Fibroblast of upper back skin (primary cell): ENCODE measurements around the gene UBE2F.
"Not testable (repeated sequence)": the region's sequence is repeated elsewhere in the genome, so short reads cannot be mapped to it uniquely, and the experiment has no call there.

Source experiments
- DNase-seq: peaks from one replicate; pipeline ENCODE4 v3.0.0-alpha.2; 2013

UBE2F gene

GRCh38 chr2:238022594-238023157, 55.9 kb downstream of the UBE2F start:
- DNase-seq = no peak

- no peak for DNase-seq
These were observed 56.8 kb downstream of the UBE2F start for GRCh38 chr2:238023608-238024007.

GRCh38 chr2:238024986-238025385, 58.2 kb downstream of the UBE2F start:
- peak; percentile 65 for DNase-seq

DNA sequence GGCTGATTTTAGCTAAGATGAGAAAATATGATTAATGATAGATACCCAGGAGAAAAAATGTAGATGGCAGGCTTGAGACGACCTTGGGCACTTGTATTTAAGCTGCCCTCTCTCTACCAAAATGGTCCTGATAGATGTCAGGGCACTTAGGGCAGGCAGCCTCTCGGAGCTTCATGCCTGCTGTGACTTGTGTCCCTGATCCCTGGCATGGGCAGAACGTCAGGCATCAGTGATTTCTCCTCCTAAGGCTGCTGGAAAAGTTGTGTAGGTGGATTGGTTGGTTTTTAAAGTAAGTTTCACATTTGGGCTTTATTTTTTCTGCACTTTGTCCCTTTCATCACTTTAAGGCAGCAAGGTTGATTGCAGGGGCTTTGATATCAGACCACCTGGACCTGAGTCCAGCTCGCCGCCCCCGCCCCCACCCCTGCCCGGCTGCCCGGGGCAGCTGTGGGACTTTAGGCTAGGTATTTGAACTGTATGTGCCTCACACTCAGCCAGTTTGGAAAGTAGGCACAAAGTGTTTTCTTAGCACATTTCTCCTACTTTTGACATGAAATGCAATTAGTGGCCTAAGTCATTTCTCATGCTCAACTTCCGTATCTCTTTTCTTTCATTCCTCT, 59.0 kb downstream of the UBE2F start:
- no peak for DNase-seq

GRCh38 chr2:238027058-238027457, 60.2 kb downstream of the UBE2F start:
- peak; percentile 50 for DNase-seq

DNA sequence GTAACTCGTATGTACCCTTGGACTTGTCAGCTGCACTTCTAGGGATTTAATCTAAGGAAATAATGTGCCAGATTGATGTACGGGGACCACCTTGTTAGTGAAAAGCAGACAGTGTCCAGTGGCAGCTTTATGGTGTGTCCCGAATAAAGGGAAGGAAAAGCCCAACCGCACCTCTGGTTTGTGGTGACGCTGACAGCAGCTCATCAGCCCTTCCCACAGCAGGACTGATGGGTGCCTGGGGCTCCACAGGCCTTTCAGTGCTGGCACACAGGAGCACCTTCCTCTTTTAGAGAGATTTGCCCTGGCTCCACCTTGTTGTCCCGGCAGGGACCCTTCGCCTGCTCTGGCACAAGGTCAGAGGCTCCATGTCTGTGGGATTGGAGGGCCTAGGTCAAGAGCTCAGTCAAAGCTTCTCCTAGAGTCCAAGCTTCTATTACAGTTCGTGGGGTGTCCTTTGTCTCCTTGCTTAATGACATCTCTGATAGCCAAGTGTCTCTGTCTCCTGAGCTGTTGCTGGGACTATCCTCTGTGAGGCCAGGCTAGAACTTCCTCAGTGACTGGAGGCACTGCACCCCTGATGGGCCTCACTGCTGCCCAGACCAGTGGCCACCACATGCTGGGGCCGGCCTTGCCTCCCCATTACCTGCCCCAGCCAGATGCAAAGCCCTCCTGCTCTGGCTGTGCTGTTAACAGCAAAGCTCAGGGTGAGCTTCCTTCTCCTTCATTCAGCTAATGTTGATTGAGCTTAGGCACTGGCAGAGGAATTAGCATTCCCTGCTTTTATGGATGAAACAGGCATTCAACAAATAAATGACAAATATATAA, 61.0 kb downstream of the UBE2F start:
- DNase-seq = no peak

DNA sequence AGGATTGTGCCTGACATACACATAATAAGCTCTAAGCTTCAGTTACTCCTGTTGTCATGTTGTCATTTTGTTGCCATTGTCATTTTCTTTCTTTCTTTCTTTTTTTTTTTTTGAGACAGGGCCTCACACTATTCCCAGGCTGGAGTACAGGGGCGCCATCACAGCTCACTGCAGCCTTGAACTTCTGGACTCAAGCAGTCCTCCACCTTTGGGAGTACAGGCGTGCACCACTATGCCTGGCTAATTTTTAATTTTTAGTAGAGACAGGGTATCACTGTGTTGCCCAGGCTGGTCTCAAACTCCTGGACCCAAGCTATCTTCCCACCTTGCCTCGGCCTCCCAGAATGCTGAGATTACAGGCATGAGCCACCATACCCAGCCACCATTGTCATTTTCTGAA, 63.0 kb downstream of the UBE2F start:
- DNase-seq = no peak

GRCh38 chr2:238030422-238031155, 63.8 kb downstream of the UBE2F start:
- no peak for DNase-seq

GRCh38 chr2:238031751-238032150, 64.9 kb downstream of the UBE2F start:
- no peak for DNase-seq

DNA sequence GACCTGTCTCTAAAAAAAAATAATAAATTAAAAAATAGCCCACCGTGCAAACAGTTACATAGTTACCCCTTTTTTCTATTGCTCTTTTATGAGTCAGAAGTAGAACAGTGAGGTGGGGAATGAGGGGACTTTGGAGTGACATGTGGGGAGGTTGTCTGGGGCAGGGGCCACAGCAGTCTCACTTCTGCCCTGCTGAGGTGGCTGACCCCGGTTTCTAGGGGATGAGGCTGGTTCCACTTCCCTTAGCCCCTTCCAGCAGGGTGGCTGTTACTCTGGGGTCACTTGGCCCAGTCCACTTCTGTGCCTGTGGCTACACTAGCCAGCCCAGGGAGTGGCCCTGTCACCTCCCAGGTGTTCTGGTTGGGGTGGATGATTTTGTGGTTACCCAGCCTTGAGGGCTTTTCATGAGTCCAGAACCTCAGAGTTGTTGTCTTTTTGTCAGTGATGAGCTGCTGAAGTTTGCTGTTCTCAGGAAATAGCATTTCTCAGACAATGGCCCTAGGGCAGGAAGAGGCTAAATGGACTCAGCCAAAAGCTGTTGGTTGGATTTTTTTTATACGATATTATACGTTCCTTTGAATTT, 66.0 kb downstream of the UBE2F start:
- no peak for DNase-seq

- not testable (repeated sequence) for DNase-seq
These were observed 67.2 kb downstream of the UBE2F start for GRCh38 chr2:238033991-238034390.

DNA sequence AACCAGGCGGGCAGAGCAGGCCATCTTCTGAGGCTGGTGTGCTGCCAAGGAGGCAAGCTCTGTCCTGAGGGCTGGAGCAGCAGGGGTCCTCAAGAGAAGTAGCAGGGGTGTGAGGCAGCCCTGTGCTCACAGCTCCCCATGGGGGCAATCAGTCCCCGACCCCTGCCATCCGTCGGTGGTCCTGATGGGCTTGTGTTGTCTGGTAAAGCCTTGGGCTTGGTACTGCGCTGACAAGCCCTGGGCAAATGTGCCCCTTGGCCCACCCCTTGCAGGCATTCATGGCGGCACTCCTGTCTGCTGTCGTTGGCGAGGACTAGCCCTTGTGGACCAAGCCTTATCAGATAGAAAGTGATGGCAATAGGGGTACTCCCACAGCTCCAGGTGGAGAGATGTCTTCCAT, 71.4 kb downstream of the UBE2F start:
- no peak for DNase-seq

DNA sequence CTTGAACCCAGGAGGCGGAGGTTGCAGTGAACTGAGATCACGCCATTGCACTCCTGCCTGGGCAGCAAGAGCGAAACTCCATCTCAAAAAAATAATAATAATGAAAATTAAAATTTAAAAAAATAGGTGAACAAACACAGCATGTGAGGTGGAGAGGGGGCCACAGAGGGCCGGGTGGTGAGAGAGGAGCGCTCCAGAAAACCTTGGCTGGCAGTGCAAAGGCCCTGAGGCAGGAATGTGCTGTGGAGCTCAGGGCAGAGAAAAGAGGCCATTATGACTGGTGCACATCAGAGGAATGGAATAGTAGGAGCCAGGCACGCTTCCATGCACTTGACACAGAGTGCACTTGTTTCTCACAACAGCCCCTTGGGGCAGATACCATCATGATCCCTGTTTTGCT, 72.3 kb downstream of the UBE2F start:
- DNase-seq = no peak

DNA sequence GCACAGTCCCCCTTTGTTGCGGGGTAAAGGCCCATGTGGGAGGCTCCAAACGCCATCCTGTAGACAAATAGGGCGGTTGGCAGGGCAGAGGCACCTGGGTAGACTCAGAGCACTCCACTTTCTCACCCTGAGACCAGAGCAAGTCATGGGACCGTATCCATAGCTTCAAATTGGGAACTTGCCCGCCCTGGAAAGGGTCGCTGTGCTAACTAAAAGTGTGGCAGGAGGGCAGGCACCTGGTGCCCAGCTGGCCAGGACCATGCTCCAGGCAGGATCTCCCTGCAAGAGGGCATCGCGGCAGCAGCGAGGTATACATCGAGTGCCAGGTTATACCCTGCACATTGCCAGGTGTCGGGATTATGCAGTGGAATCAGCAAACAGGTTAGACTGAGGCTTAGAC, 73.2 kb downstream of the UBE2F start:
- no peak for DNase-seq

DNA sequence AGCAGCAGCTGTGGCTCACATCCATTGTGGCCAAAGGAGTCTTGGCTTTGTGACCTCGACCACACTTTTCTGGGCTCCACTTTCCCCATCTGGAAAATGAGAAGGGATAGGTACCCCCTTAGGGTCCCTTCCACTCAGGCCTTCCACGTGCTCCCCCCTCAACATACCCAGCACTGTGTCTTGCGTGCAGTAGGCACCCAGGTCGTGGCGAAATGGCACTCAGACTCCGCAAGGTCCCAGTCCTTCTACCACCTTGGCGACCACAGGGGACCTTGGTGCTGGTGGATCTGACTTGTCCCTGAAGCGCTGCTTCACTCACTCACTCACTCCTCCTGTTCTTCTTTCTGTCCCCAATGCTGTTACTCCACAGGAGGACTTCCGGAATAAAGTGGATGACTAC, 74.1 kb downstream of the UBE2F start:
- no peak for DNase-seq

GRCh38 chr2:238042090-238042489, 75.3 kb downstream of the UBE2F start:
- DNase-seq = no peak

DNA sequence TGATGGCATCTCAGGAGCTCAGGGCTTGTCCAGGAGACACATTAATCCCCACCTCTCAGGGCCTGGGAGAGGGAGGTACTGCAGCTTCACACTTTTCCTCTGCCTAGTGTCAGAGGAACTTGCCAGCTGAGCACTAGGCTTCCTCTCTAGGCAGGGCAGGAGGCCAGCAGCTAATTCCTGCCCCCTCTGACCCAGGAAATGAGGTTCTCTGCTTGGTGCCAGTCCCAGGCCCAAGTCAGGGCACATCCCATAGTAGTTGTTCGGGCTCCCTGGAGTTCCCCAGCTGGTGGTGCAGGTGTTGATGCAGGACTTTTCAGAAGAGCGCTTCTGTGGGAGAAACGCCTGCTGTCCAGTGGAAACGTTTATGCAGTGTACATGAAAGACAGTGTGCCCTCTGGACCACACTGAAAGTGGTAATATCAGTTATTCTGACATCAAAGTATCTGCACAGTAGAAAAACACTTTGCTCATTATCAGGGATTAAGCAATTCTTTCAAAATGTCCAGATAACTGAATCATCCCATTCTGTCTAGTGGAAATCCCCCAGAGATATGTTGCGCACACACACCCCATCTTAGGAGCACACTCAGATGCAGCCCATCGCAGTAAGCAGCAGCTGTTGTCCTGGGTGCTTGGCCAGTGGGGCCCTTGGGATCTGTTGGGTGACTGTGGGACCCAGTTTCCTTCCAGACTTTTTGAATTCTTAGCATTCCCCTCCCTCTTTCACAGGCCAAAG, 76.2 kb downstream of the UBE2F start:
- no peak for DNase-seq

GRCh38 chr2:238043851-238044250, 77.0 kb downstream of the UBE2F start:
- DNase-seq = no peak

DNA sequence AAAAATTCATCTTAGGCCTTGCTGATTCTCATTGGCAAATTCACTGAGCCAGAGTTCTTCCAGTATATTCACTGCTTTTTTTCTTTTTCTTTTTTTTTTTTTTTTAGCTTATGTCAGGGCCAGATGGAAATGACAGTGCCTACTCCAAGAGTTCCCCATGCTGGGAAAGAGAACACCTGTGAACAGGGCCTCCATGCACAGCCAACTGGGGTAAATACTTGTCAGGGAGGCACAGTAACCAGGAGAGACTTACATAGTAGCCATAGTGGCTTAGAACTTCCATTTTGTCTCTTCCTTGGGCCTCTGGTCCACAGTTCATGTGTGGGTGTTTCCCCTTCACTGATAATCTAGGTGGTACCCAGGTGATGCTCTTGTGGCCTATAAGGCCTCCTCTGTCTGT, 78.8 kb downstream of the UBE2F start:
- no peak for DNase-seq

GRCh38 chr2:238046725-238047270, 80.0 kb downstream of the UBE2F start:
- DNase-seq = no peak

DNA sequence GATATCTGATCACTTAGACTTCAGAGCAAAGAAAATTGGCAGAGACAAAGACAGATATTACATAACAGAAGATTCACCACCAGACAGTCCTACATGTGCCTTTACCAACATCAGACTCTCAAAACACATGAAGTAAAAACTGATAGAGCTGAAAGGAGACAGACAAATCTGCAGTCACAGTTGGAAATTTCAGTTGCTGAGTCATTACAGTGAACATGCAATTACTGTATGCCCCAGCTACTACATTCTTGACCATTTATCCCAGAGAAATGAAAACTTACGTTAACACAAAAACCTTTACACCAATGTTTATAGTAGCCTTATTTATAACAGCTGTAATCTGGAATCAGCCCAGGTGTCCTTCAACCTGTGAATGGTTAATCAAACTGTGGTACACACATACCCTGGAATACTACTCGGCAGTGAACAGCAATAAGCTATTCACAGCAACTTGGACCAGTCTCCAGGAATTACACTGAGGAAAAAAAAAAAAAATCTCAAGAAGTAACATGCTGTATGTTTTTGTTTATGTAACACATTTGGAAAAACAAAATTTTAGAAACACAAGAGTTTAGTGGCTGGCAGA, 86.5 kb downstream of the UBE2F start:
- DNase-seq = peak; percentile 10

GRCh38 chr2:238055841-238056240, 89.0 kb downstream of the UBE2F start:
- DNase-seq = no peak
